Lower leg skin (tissue), 4 donors: ENCODE measurements around the gene YBEY. TPM values are rescaled to one million over a fixed set of nuclear protein-coding genes. Genes with fewer than 3 reads are reported as not detected.

Source experiments
- DNase-seq, 2 donors: peaks; one replicate each; pipeline ENCODE4 v3.0.0-alpha.2; 2019; ENCODE audit warnings: low spot score in 2 of 2
- H3K4me3 ChIP-seq: fragments of 200-600 bp; sonication (generic); 2 replicates; pipeline ENCODE4 v1.5.1; 2017; ENCODE audit warnings: mild to moderate bottlenecking, low read depth; ENCODE audit not compliant: poor library complexity, severe bottlenecking
- POLR2A ChIP-seq, 2 donors: fragments of 450-650 bp; IDR thresholded peaks; one replicate each; pipeline ENCODE4 v1.6.1; 2016 to 2017; ENCODE audit warnings: antibody characterized with exemption in 2 of 2, mild to moderate bottlenecking in 1 of 2, moderate library complexity in 1 of 2
- WGBS, 2 donors: methylation state at CpG; one replicate each; pipeline ENCODE4 v1.1.5; 2018; 5-methylcytosine and 5-hydroxymethylcytosine counted together
- intact Hi-C: fragments of 100-400 bp; cut with DNase I; formaldehyde crosslinking; loops from one replicate; pipeline ENCODE4 v1.15.0; 2023; ENCODE audit warnings: low total_unique reads
- total RNA-seq, 4 donors: library from RNA; depleted of rRNA; stranded (reverse); fragments of >200 nt; gene quantifications; one replicate each; pipeline ENCODE4 v1.1.0, GENCODE V29; 2016
- TF ChIP-seq, protein P1 (sequence below), 3 donors: fragments of 450-650 bp; IDR thresholded peaks; one replicate each; pipeline ENCODE4 v1.5.1; 2016; ENCODE audit warnings: antibody characterized with exemption in 3 of 3, mild to moderate bottlenecking in 3 of 3, moderate library complexity in 2 of 3

Gene YBEY
- total RNA-seq, 4 donors from 2014 or later: 7.4 to 21.7 (median 17.0) TPM

GRCh38 chr21:46287541-46287940, 1.4 kb downstream of the YBEY start:
- no peak for TF ChIP-seq POLR2A (IDR thresholded peaks at IDR 0.05)
- TF ChIP-seq, protein P1, sequence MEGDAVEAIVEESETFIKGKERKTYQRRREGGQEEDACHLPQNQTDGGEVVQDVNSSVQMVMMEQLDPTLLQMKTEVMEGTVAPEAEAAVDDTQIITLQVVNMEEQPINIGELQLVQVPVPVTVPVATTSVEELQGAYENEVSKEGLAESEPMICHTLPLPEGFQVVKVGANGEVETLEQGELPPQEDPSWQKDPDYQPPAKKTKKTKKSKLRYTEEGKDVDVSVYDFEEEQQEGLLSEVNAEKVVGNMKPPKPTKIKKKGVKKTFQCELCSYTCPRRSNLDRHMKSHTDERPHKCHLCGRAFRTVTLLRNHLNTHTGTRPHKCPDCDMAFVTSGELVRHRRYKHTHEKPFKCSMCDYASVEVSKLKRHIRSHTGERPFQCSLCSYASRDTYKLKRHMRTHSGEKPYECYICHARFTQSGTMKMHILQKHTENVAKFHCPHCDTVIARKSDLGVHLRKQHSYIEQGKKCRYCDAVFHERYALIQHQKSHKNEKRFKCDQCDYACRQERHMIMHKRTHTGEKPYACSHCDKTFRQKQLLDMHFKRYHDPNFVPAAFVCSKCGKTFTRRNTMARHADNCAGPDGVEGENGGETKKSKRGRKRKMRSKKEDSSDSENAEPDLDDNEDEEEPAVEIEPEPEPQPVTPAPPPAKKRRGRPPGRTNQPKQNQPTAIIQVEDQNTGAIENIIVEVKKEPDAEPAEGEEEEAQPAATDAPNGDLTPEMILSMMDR (IDR thresholded peaks at IDR 0.05): no peak
- no peak overlapping the region for H3K4me3 ChIP-seq
- DNase-seq: no peak
- WGBS, 2 donors: 85 to 93% methylated on average over 10 of the region's 10 CpGs
- intact Hi-C loops: no loop called here

- no peak for DNase-seq
- 63 to 67% methylated on average over 6 of the region's 6 CpGs for WGBS, 2 donors
- H3K4me3 ChIP-seq: no peak overlapping the region
- intact Hi-C loops: no loop called here
- TF ChIP-seq POLR2A (IDR thresholded peaks at IDR 0.05): no peak
- TF ChIP-seq, protein P1 (IDR thresholded peaks at IDR 0.05): no peak
Measured at GRCh38 chr21:46289655-46290179, 3.6 kb downstream of the YBEY start.

DNA sequence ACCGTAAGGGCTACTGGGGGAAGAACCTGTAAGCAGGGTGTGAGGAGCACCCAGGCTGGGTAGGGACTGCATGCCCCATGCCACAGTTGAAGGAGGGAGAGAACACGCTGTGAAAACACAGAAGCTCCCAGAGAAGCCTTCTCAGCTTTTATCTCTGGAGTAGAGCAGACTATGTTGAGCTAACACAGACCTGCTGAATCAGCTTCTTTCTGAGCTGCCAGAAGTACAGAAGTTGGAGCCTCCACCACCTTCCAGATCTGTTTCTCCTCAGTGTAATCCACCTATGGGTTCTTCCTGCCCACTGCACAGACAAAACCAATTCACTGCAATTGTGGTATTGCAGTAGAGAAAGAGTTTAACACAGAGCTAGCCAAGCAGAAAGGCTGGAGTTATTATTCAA, 5.4 kb downstream of the YBEY start:
- WGBS, 2 donors: 93 to 100% methylated on average over 2 of the region's 2 CpGs
- no peak overlapping the region for H3K4me3 ChIP-seq
- DNase-seq: no peak
- intact Hi-C loops: no loop called here
- TF ChIP-seq POLR2A (IDR thresholded peaks at IDR 0.05): no peak
- TF ChIP-seq, protein P1 (IDR thresholded peaks at IDR 0.05): no peak

- DNase-seq: peak in 1 of 2 donors; percentile 83
Measured at GRCh38 chr21:46294647-46295176, 8.6 kb downstream of the YBEY start.

DNA sequence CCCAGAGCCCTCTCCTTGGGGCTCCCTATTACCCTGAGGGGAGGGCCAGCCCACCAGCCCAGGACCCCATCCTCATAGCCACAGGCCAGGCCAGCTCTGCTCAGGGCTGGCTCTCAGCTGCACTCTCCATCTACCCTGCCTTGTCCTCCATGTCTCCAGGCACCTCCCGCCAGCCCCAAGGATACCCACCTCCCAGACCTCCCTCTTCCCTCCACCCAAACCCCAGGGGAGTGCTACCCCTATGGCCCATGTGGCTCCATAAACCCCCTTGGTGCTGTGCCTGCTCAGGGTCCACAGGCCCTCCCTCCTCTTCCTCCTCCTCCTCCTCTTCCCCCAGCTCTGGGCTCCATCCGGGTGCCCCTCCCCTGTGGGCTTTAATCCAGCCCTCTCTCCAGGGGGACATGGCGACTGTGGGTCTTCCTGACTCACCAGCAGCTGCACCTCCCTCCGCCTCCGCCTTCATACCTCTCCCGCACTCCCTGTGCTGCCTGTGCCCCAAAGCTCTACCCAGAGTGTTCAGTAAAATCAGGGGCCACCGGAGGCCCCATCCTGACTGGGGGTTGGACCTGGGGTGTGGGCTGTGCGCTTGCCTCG, 9.1 kb downstream of the YBEY start:
- no peak for TF ChIP-seq POLR2A (IDR thresholded peaks at IDR 0.05)
- TF ChIP-seq, protein P1 (IDR thresholded peaks at IDR 0.05): no peak
- intact Hi-C loops: no loop called here
- H3K4me3 ChIP-seq: no peak overlapping the region
- 56 to 58% methylated on average over 9 of the region's 9 CpGs for WGBS, 2 donors
- no peak for DNase-seq

More at GRCh38 chr21:46294647-46295176, 8.6 kb downstream of the YBEY start:
- no peak overlapping the region for H3K4me3 ChIP-seq
- TF ChIP-seq, protein P1 (IDR thresholded peaks at IDR 0.05): no peak
- no peak for TF ChIP-seq POLR2A (IDR thresholded peaks at IDR 0.05)
- intact Hi-C loops: no loop called here
- 57 to 62% methylated on average over 10 of the region's 10 CpGs for WGBS, 2 donors
